GM21619 (cell line): ENCODE data around the gene CXCL10.

ENCODE experiments used
- ATAC-seq: cut with Tn5 transposase; IDR thresholded peaks from one replicate; pipeline ENCODE4 v1.9.1; 2021; ENCODE audit not compliant: unreplicated experiment

Gene CXCL10

GRCh38 chr4:75997081-75997480, 26.2 kb downstream of the CXCL10 start:
- no peak for ATAC-seq

GRCh38 chr4:75995727-75996126, 27.6 kb downstream of the CXCL10 start:
- no peak for ATAC-seq

DNA sequence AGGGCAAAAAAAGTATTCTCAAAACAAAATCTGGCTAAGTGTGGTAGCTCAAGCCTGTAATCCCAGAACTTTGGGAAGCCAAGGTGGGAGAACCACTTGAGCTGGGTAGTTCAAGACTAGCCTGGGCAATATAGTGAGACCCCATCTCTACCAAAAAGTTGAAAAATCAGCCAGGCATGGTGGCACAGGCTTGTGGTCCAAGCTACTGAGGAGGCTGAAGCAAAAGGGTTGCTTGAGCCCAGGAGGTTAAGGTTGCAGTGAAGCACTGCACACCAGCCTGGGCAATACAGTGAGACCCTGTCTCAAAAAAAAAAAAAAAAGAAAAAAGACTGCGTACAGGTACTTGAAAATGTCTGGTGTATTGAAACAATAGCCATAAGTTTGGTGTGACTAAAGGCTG, 30.8 kb downstream of the CXCL10 start:
- ATAC-seq = no peak

GRCh38 chr4:75989846-75990528, 33.3 kb downstream of the CXCL10 start:
- no peak for ATAC-seq

DNA sequence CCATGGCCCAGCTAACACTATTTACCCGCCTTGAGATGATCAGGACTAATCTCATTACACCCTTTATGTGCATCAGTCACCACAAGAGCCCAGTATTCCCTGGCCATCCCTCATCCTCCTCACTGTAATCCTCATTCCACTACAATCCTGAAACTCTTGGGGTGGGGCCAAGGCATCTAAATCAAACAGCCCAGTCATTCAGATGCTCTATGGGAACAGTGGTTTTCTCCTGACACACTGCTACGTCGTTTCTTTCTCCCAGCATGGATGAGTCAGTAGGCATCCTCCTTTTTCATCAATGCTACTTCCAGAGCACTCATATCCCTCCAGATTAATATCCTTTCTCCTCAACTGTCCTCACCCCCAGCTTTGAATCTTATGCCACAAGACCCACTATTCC, 38.2 kb downstream of the CXCL10 start:
- ATAC-seq = no peak

- ATAC-seq = no peak
Observed at GRCh38 chr4:75980576-75980975, 42.7 kb downstream of the CXCL10 start.

- no peak for ATAC-seq
Observed at GRCh38 chr4:75976177-75976576, 47.1 kb downstream of the CXCL10 start.

DNA sequence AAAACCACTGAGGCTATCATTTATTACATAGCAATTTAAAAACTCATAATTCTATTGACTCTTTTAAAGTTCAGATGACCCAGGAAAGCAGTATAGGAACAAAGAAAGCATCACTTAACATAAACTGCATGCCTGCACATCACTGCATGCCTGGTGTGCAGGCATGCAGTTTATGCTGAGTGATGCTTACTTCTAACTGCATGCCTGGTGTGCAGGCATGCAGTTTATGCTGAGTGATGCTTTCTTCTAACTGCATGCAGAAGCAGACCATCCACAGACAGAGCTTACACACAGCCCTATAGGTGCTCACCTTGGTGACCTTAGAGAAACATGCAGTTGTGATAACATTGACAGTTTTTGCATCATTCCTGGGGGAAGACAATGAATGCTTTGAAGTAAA, 49.5 kb downstream of the CXCL10 start:
- ATAC-seq = no peak
